Activated CD8-positive, alpha-beta T cell treated with anti-CD3 and anti-CD28 coated beads for 36 hours (primary cell): ENCODE results near the gene SCCPDH. TPM values are rescaled to one million over a fixed set of nuclear protein-coding genes. Genes with fewer than 3 reads are reported as not detected.
"Not testable (repeated sequence)": the region's sequence is repeated elsewhere in the genome, so short reads cannot be mapped to it uniquely, and the experiment has no call there.

Source experiments
- ATAC-seq: fragments of 200-7000 bp; cut with Tn5 transposase; one replicate; pipeline ENCODE4 v1.10.0; 2021; ENCODE audit warnings: mild to moderate bottlenecking, moderate library complexity
- CTCF ChIA-PET: fragments of 350-600 bp; sonication (Branson Sonifier 250); formaldehyde crosslinking; loops from one replicate; lab custom pipeline; 2021; ENCODE audit warnings: antibody characterized with exemption; lab: Charles Lee
- POLR2A ChIA-PET: fragments of 350-600 bp; sonication (Branson Sonifier 250); formaldehyde crosslinking; loops from one replicate; lab custom pipeline; 2021; ENCODE audit warnings: antibody characterized with exemption; lab: Charles Lee
- DNase-seq: peaks from one replicate; pipeline ENCODE4 v3.0.0-alpha.2; 2020
- H3K27ac Mint-ChIP-seq: one replicate; pipeline ENCODE4 v1.8.0; 2021; ENCODE audit warnings: mild to moderate bottlenecking, mixed read lengths
- H3K27me3 Mint-ChIP-seq: one replicate; pipeline ENCODE4 v1.8.0; 2021; ENCODE audit warnings: mixed read lengths
- H3K36me3 Mint-ChIP-seq: one replicate; pipeline ENCODE4 v1.8.0; 2021; ENCODE audit warnings: low read depth, mixed read lengths
- H3K4me1 Mint-ChIP-seq: one replicate; pipeline ENCODE4 v1.8.0; 2021; ENCODE audit warnings: low read depth, mixed read lengths
- H3K4me3 Mint-ChIP-seq: one replicate; pipeline ENCODE4 v1.8.0; 2021; ENCODE audit warnings: mild to moderate bottlenecking, moderate library complexity, mixed read lengths
- H3K9me3 Mint-ChIP-seq: one replicate; pipeline ENCODE4 v1.8.0; 2021; ENCODE audit warnings: mixed read lengths
- intact Hi-C: fragments of 100-400 bp; cut with micrococcal nuclease; formaldehyde crosslinking; loops from one replicate; pipeline ENCODE4 v1.10.0; 2022
- total RNA-seq, 2 experiments: library from RNA; stranded (reverse); gene quantifications; one replicate each; pipeline ENCODE4 v1.2.3, GENCODE V29; 2021
- TF ChIP-seq, protein P1 (sequence below): fragments of 200-600 bp; IDR thresholded peaks from one replicate; pipeline ENCODE4 v1.8.0; 2022; ENCODE audit warnings: antibody characterized with exemption, mild to moderate bottlenecking

SCCPDH gene
- total RNA-seq, 2 experiments from 2014 or later = 39.4 to 41.7 TPM

DNA sequence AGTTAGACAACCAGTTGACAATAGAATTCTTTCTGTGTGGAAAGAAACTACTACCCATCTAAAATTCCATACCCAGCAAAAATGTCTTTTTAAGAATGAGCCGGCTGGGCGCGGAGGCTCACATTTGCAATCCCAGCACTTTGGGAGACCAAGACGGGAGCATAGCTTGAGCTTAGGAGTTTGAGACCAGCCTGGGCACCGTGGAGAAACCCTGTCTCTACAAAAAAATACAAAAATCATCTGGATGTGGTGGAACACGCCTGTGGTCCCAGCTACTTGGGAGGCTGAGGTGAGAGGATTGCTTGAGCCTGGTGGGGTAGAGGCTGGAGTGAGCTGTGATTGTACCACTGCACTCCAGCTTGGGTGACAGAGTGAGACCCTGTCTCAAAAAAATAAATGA lies 79.2 kb downstream of the SCCPDH start:
- TF ChIP-seq, protein P1, sequence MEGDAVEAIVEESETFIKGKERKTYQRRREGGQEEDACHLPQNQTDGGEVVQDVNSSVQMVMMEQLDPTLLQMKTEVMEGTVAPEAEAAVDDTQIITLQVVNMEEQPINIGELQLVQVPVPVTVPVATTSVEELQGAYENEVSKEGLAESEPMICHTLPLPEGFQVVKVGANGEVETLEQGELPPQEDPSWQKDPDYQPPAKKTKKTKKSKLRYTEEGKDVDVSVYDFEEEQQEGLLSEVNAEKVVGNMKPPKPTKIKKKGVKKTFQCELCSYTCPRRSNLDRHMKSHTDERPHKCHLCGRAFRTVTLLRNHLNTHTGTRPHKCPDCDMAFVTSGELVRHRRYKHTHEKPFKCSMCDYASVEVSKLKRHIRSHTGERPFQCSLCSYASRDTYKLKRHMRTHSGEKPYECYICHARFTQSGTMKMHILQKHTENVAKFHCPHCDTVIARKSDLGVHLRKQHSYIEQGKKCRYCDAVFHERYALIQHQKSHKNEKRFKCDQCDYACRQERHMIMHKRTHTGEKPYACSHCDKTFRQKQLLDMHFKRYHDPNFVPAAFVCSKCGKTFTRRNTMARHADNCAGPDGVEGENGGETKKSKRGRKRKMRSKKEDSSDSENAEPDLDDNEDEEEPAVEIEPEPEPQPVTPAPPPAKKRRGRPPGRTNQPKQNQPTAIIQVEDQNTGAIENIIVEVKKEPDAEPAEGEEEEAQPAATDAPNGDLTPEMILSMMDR = no peak
- Mint-ChIP-seq H3K27me3 (no peaks in the 10 kb centered on the region), H3K4me3 (no peak overlapping the region), H3K36me3 (no peaks in the 10 kb centered on the region), H3K27ac (no peak overlapping the region), H3K4me1 (no peaks in the 10 kb centered on the region), H3K9me3 (no peaks in the 10 kb centered on the region)
- ChIA-PET CTCF (no interaction called here), POLR2A (interaction anchor here (0.6 kb wide), 1 partner anchor 217 kb away, joined by 3 read pairs; no protein-coding TSS in a partner anchor)
- intact Hi-C loops = no loop called here
- ATAC-seq (no peak), DNase-seq (no peak)

DNA sequence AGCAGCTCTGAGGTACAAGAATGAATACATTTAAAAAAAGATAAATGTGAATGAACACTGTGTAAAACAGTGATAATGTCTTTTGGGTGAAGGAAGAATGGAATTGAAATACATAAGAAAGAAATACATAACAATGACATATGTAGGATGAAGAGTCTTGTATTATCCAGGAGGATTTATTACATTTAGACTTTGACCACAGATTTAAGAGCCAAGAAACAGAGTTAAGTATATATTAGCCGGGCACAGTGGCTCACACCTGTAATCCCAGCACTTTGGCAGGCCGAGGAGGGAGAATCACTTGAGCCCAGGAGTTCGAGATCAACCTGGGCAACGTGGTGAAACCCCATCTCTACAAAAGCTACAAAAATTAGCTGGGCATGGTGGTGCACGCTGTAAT lies 79.7 kb downstream of the SCCPDH start:
- TF ChIP-seq, protein P1 = no peak
- no peak overlapping the region for H3K27ac Mint-ChIP-seq
- no peak overlapping the region for H3K4me3 Mint-ChIP-seq
- CTCF ChIA-PET = no interaction called here
- H3K9me3 Mint-ChIP-seq = no peaks in the 10 kb centered on the region
- no peaks in the 10 kb centered on the region for H3K27me3 Mint-ChIP-seq
- DNase-seq (no peak), ATAC-seq (no peak)
- intact Hi-C loops = no loop called here
- no peaks in the 10 kb centered on the region for H3K4me1 Mint-ChIP-seq
- POLR2A ChIA-PET = no interaction called here
- no peaks in the 10 kb centered on the region for H3K36me3 Mint-ChIP-seq

DNA sequence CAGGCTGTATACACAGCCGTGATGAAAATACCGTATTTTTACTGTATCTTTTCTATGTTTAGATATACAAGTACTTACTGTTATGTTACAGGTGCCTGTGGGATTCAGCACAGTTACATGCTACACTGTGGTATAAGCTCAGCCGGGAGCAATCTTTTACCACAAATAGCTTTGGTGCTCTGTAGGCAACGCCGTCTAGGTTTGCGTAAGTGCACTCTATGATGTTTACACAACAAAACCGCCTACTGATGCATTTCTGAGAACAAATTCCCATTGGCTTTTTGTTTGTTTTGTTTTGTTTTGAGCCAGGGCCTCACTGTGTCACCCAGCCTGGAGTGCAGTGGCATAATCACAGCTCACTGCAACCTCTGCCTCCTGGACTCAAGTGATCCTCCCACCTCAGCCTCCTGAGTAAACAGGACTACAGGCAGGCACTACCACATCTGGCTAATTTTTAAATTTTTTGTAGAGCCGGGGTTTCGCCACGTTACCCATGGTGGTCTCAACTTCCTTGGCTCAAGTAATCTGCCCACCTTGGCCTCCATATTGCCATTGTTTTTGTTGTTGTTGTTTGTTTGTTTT lies 81.0 kb downstream of the SCCPDH start:
- TF ChIP-seq, protein P1 = no peak
- CTCF ChIA-PET = no interaction called here
- Mint-ChIP-seq H3K36me3 (no peaks in the 10 kb centered on the region), H3K27ac (no peak overlapping the region), H3K9me3 (no peaks in the 10 kb centered on the region), H3K27me3 (no peaks in the 10 kb centered on the region), H3K4me3 (no peak overlapping the region), H3K4me1 (no peaks in the 10 kb centered on the region)
- POLR2A ChIA-PET = interaction anchor here (0.8 kb wide), 1 partner anchor 833 kb away, joined by 3 read pairs; no protein-coding TSS in a partner anchor
- intact Hi-C loops = no loop called here
- ATAC-seq = no peak
- DNase-seq = no peak

DNA sequence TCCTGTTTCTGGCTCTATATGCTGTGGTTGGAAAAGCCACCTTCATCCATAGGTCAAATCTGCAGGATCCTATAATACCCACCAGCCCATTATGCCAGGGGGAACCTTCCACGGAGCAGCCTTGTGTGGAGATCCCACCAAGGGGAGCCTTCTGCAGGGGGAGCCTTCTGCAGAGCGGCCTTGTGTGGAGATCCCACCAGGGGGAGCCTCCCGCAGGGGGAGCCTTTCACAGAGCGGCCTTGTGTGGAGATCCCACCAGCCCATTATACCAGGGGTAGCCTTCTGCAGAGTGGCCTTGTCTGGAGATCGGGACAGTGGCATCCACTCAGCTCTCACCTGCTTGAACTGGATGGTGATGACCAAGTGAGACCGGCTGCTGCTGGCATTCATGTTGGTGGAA lies 85.3 kb downstream of the SCCPDH start:
- intact Hi-C loops = no loop called here
- Mint-ChIP-seq H3K27ac (no peak overlapping the region), H3K4me1 (no peaks in the 10 kb centered on the region), H3K27me3 (peaks cover 2% of the 10 kb centered on the region), H3K4me3 (no peak overlapping the region), H3K9me3 (no peaks in the 10 kb centered on the region), H3K36me3 (no peaks in the 10 kb centered on the region)
- ChIA-PET POLR2A (interaction anchor here (0.7 to 1.1 kb wide), 2 partner anchors 11 to 47 kb away, joined by 3 to 4 read pairs; no protein-coding TSS in a partner anchor), CTCF (interaction anchor here (2.0 kb wide), 1 partner anchor 161 kb away, joined by 4 read pairs; no protein-coding TSS in a partner anchor)
- TF ChIP-seq, protein P1 = no peak
- DNase-seq = no peak
- no peak for ATAC-seq

DNA sequence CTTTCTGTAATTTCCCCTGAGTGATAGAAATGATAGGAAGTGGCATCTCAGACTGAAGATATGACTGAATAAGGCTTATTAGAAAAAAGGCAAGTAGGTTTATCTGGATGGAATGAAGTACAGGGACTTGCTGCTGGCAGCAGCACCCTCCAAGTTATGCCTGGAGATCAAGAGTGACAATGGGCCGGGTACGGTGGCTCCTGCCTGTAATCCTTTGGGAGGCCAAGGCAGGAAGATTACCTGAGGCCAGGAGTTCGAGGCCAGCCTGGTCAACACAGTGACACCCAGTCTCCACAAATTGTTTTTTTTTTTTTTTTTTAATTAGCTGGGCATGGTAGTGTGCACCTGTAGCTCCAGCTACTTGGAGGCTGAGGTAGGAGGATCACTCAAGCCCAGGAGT lies 87.8 kb downstream of the SCCPDH start:
- Mint-ChIP-seq H3K27ac (no peak overlapping the region), H3K27me3 (peaks cover 5% of the 10 kb centered on the region), H3K4me3 (no peak overlapping the region), H3K36me3 (no peaks in the 10 kb centered on the region), H3K4me1 (no peaks in the 10 kb centered on the region), H3K9me3 (no peaks in the 10 kb centered on the region)
- TF ChIP-seq, protein P1 = no peak
- intact Hi-C loops = no loop called here
- DNase-seq = no peak
- POLR2A ChIA-PET = no interaction called here
- ATAC-seq = no peak
- CTCF ChIA-PET = no interaction called here

DNA sequence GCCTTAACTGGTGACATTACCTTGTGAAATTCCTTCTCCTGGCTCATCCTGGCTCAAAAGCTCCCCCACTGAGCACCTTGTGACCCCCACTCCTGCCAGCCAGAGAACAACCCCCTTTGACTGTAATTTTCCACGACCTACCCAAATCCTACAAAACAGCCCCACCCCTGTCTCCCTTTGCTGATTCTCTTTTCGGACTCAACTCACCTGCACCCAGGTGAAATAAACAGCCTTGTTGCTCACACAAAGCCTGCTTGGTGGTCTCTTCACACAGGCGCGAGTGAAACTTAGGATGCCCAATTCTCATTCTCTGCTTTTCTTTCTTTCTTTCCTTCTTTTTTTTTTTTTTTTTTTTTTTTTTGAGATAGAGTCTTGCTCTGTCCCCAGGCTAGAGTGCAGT lies 89.1 kb downstream of the SCCPDH start:
- H3K27ac Mint-ChIP-seq, DNase-seq, H3K36me3 Mint-ChIP-seq, H3K27me3 Mint-ChIP-seq, POLR2A ChIA-PET, H3K9me3 Mint-ChIP-seq, H3K4me3 Mint-ChIP-seq, intact Hi-C loops, CTCF ChIA-PET, ATAC-seq, H3K4me1 Mint-ChIP-seq: not testable (repeated sequence)
